K562 (cell line): Measurements from ENCODE around the gene ASB13. TPM values are rescaled to one million over a fixed set of nuclear protein-coding genes. Genes with fewer than 3 reads are reported as not detected.

Experiments used
- ASH1L ChIP-seq: fragments of 450-650 bp; IDR thresholded peaks from 2 replicates; pipeline ENCODE4 v1.6.1; 2018; ENCODE audit warnings: borderline replicate concordance, mild to moderate bottlenecking, low read depth; ENCODE audit not compliant: partially characterized antibody
- ATF7 ChIP-seq: fragments of 450-650 bp; IDR thresholded peaks from 2 replicates; pipeline ENCODE4 v1.7.1; 2014; ENCODE audit warnings: mild to moderate bottlenecking, moderate library complexity
- BCOR ChIP-seq: fragments of 450-650 bp; IDR thresholded peaks from 2 replicates; pipeline ENCODE4 v1.6.1; 2016
- CHAMP1 ChIP-seq: fragments of 450-650 bp; IDR thresholded peaks from 2 replicates; pipeline ENCODE4 v1.6.1; 2016; ENCODE audit warnings: mild to moderate bottlenecking
- CHD2 ChIP-seq: IDR thresholded peaks from 2 replicates; pipeline ENCODE4 v1.6.1; 2011; ENCODE audit warnings: low read depth, low read length
- CXXC5 ChIP-seq: fragments of 250-450 bp; sonication (Bioruptor Pico); IDR thresholded peaks from 2 replicates; pipeline ENCODE4 v1.8.0; 2022; ENCODE audit warnings: inconsistent platforms, mild to moderate bottlenecking, moderate library complexity
- E2F4 ChIP-seq: sonication (generic); formaldehyde crosslinking; IDR thresholded peaks from 2 replicates; pipeline ENCODE4 v1.8.0; 2022; ENCODE audit warnings: mild to moderate bottlenecking, low read depth, missing genetic modification reagents
- EWSR1 ChIP-seq: fragments of 450-650 bp; IDR thresholded peaks from 2 replicates; pipeline ENCODE4 v1.6.1; 2018; ENCODE audit warnings: borderline replicate concordance, mild to moderate bottlenecking, low read depth, moderate library complexity; ENCODE audit not compliant: partially characterized antibody
- HSF4 ChIP-seq: fragments of 250-450 bp; sonication (Bioruptor Pico); IDR thresholded peaks from 2 replicates; pipeline ENCODE4 v2.1.2; 2022; ENCODE audit warnings: mild to moderate bottlenecking, moderate library complexity, borderline replicate concordance
- MBD2 ChIP-seq: sonication (generic); IDR thresholded peaks from 2 replicates; pipeline ENCODE4 v1.6.1; 2016; ENCODE audit warnings: low read depth, borderline replicate concordance
- MEF2D ChIP-seq: conservative IDR thresholded peaks from 2 replicates; pipeline ENCODE4 v1.6.1; 2016; ENCODE audit warnings: low read depth, missing genetic modification characterization, missing compliant biosample characterization
- MLX ChIP-seq, 2 experiments: fragments of 450-650 bp in 1 of 2; sonication (generic) in 1 of 2; formaldehyde crosslinking; conservative IDR thresholded peaks; 2 replicates each; pipeline versions ENCODE4 v1.4.0 to v1.8.1; 2020 to 2022; ENCODE audit warnings: mild to moderate bottlenecking in 1 of 2, missing genetic modification reagents in 1 of 2
- NUFIP1 ChIP-seq: fragments of 450-650 bp; IDR thresholded peaks from 2 replicates; pipeline ENCODE4 v1.6.1; 2018; ENCODE audit not compliant: partially characterized antibody
- PHF8 ChIP-seq: fragments of 200-600 bp; sonication (generic); IDR thresholded peaks from 2 replicates; pipeline ENCODE4 v1.6.1; 2012; ENCODE audit warnings: mixed run types, mild to moderate bottlenecking, inconsistent platforms, low read length, moderate library complexity, borderline replicate concordance
- POLR2A ChIP-seq: fragments of 450-650 bp; conservative IDR thresholded peaks from 2 replicates; pipeline ENCODE4 v1.6.1; 2016
- STAT5B ChIP-seq: fragments of 250-450 bp; sonication (Bioruptor Pico); IDR thresholded peaks from 2 replicates; pipeline ENCODE4 v1.8.0; 2021; ENCODE audit warnings: mild to moderate bottlenecking, inconsistent platforms
- TFAP4 ChIP-seq: sonication (generic); formaldehyde crosslinking; IDR thresholded peaks from 2 replicates; pipeline ENCODE4 v1.8.0; 2022; ENCODE audit warnings: missing genetic modification reagents, mild to moderate bottlenecking, moderate library complexity, borderline replicate concordance
- ZBTB1 ChIP-seq: sonication (generic); formaldehyde crosslinking; IDR thresholded peaks from 2 replicates; pipeline ENCODE4 v1.8.1; 2023; ENCODE audit warnings: missing genetic modification reagents, low read depth, mild to moderate bottlenecking, borderline replicate concordance
- ZBTB8A ChIP-seq: fragments of 450-650 bp; IDR thresholded peaks from 2 replicates; pipeline ENCODE4 v1.6.1; 2018; ENCODE audit warnings: mild to moderate bottlenecking, moderate library complexity; ENCODE audit not compliant: partially characterized antibody
- ZNF133 ChIP-seq: fragments of 250-450 bp; sonication (Bioruptor Pico); IDR thresholded peaks from 2 replicates; pipeline ENCODE4 v1.4.0; 2020; ENCODE audit warnings: mild to moderate bottlenecking
- ZNF282 ChIP-seq: sonication (generic); formaldehyde crosslinking; IDR thresholded peaks from 2 replicates; pipeline ENCODE4 v1.8.1; 2023; ENCODE audit warnings: missing genetic modification reagents
- ZNF3 ChIP-seq: fragments of 250-450 bp; sonication (Bioruptor Pico); IDR thresholded peaks from 2 replicates; pipeline ENCODE4 v1.5.0; 2021; ENCODE audit warnings: mild to moderate bottlenecking, moderate library complexity
- ZNF431 ChIP-seq: sonication (generic); formaldehyde crosslinking; IDR thresholded peaks from 2 replicates; pipeline ENCODE4 v1.8.0; 2022; ENCODE audit warnings: mild to moderate bottlenecking, missing genetic modification reagents
- ZNF644 ChIP-seq: fragments of 200-800 bp; sonication (Bioruptor generic); IDR thresholded peaks from 2 replicates; pipeline ENCODE4 v1.6.1; 2016; ENCODE audit warnings: low read depth, missing genetic modification characterization, missing compliant biosample characterization
- polyA plus RNA-seq, 8 experiments: library from polyadenylated mRNA; depleted of rRNA in 4 of 8; stranded (reverse) in 5 of 8; unstranded in 3 of 8; fragments of >200 nt; fragmentation: Nextera tagmentation in 2 of 8; fragmentation: Illumina TruSeq in 1 of 8; extraction: Ambion mirVana in 2 of 8; extraction: Trizol in 1 of 8; gene quantifications; 2 replicates each; pipeline versions ENCODE4 v1.2.1 to v1.2.3, GENCODE V29; 2011 to 2014; ENCODE audit warnings: inconsistent platforms in 1 of 8, missing spikeins in 1 of 8
- total RNA-seq, 7 experiments: library from RNA; depleted of rRNA in 6 of 7; stranded (reverse); fragments of >200 nt in 6 of 7; fragmentation: Illumina TruSeq in 2 of 7; extraction: Trizol in 2 of 7; gene quantifications; 2 replicates each; pipeline versions ENCODE4 v1.2.1 to v1.2.3, GENCODE V29; 2011 to 2021; ENCODE audit warnings: low replicate concordance in 1 of 7

The ASB13 gene
- total and polyA plus RNA-seq, 9 of the 15 experiments (the other 6 are each of a cell fraction or from before 2014, with no cell fraction given), result 5.2 to 28.8 (median 16.9) TPM

GRCh38 chr10:5692461-5693358 lies 26.3 kb upstream of the ASB13 start (continued):
- TF ChIP-seq TFAP4 (CRISPR knock-in tag) (peak; percentile 85), ATF7 (0 out of 2 replicates have a peak, but pooled peaks have one; percentile 48), ZBTB1 (CRISPR knock-in tag) (peak; percentile 47; the same call in 1 of the 2 replicates), MLX (CRISPR knock-in tag; conservative IDR thresholded peaks at IDR 0.05) (no peak), MBD2 (peak; percentile 50; the same call in 1 of the 2 replicates), HSF4 (no peak), CHAMP1 (no peak), MEF2D (tag) (no peak), ZNF133 (CRISPR knock-in tag) (no peak), CXXC5 (CRISPR knock-in tag) (peak; percentile 88), ZNF3 (CRISPR knock-in tag) (no peak), ASH1L (no peak), EWSR1 (no peak), ZNF282 (no peak), POLR2A (peak; percentile 53; the same call in 1 of the 2 replicates), STAT5B (CRISPR knock-in tag) (no peak), ZNF644 (tag) (no peak), CHD2 (no peak; the same call in 1 of the 2 replicates), BCOR (peak; percentile 30; the same call in 1 of the 2 replicates), PHF8 (peak; percentile 51; the same call in 1 of the 2 replicates), NUFIP1 (no peak), E2F4 (CRISPR knock-in tag) (no peak), ZNF431 (CRISPR knock-in tag) (peak; percentile 44; the same call in 1 of the 2 replicates), ZBTB8A (no peak)
